HG03575 (cell line): ENCODE data around the gene BLOC1S2.
"Not testable (repeated sequence)": the region's sequence is repeated elsewhere in the genome, so short reads cannot be mapped to it uniquely, and the experiment has no call there.

ENCODE experiments used
- ATAC-seq: cut with Tn5 transposase; IDR thresholded peaks from one replicate; pipeline ENCODE4 v1.9.1; 2021; ENCODE audit not compliant: unreplicated experiment, insufficient number of reproducible peaks, low FRiP score; ENCODE audit errors: extremely low read depth

The BLOC1S2 gene

DNA sequence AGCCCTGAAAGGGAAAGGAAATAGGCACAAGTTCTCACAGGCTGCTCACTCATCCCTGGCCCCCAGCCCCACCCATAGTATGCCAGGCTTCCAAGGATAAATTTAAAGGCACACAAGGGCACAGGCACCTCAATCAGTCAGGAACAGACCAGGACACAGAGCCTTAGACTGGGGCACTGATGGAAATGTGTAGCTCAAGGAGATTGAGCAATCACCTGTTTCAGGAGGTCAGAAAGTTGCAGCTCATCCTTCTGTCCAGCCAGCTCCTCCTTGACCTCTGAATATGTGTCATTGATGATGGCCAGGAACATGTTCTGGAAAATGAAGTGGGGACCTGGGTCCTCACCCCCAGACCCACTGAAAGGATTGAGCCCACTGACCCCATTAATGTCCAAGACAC lies 6.6 kb upstream of the BLOC1S2 start:
- ATAC-seq = no peak

DNA sequence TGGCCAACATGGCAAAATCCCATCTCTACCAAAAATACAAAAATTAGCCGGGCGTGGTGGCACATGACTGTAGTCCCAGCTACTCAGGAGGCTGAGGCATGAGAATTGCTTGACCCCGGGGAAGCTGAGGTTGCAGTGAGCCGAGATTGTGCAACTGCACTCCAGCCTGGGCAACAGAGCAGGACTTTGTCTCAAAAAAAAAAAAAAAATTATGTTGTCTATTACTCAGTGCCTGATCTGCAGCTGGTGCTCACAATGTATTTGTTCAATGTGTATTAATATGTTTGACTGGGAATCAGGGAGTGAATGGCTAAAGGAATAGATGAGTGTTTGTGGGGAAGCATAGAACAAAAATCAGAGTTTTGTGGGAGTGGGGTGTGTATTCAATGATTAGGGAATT lies 5.8 kb upstream of the BLOC1S2 start:
- not testable (repeated sequence) for ATAC-seq

DNA sequence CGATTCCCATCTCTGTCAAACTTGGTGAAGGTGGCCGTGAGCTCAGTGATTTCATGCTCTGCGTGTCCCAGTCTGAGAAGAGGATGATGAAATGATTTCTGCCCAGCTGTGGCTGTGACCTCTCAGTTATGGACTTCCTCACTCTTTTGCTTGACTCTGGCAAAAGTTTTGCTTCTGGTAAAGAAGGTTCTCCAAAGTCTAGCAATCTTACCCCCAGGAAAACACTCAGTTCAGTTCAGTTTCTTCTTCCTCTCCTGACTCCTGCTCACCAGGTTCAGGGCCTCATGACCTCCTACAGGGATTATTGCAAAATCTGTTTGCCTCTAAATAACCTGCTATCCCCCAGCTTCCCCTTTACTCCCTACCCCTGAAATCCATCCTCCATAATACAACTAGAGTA lies 4.9 kb upstream of the BLOC1S2 start:
- no peak for ATAC-seq

DNA sequence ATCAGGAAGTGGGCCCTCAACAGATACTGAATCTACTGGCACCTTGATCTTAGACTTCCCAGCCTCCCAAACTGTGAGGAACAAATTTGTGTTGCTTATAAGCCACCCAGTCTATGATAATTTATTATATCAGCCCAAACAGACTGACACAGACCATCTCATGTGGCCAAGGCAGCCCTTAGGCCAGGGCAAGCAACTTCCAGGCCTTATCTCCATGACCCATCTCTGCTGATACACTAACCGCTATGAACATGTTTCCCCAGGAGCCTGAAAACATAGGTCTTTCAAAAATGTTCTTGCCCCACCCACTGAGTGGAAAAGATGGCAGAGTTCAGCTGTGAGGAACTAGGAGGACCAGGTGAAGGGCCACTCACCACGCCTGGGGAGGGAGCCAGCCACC lies 3.2 kb upstream of the BLOC1S2 start:
- no peak for ATAC-seq

DNA sequence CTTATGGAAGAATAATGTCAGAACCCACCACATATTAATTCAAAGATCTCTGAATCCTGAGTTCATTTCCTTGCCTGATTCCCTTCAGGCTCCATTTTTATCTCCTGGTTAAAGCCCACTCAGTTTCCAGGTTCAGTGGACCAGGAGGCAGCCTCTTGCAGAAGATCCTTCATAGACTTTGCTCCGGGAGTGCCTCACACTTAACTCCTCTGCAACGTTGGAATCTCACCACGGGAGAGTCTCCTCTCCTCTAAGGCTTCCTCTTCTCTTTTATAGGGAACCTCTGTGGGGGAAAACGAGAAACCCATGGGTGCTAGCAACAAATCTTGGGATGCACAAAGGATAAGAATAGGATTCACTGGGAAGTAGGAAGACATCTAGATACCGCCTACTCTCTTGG lies 1.7 kb upstream of the BLOC1S2 start:
- no peak for ATAC-seq

DNA sequence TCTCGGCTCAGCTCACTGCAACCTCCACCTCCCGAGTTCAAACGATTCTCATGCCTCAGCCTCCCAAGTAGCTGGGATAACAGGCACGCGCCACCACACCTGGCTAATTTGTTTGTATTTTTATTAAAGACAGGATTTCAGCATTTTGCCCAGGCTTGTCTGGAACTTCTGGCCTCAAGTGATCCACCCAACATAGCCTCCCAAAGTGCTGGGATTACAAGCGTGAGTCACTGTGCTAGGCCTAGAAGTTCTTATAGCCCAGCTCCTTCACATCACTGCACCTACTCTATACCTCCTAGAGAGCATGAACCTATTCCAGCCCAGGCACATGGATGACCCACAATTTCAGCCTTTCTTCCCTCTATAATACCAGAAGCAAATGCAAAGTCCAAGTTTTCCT lies 1.3 kb upstream of the BLOC1S2 start:
- no peak for ATAC-seq

DNA sequence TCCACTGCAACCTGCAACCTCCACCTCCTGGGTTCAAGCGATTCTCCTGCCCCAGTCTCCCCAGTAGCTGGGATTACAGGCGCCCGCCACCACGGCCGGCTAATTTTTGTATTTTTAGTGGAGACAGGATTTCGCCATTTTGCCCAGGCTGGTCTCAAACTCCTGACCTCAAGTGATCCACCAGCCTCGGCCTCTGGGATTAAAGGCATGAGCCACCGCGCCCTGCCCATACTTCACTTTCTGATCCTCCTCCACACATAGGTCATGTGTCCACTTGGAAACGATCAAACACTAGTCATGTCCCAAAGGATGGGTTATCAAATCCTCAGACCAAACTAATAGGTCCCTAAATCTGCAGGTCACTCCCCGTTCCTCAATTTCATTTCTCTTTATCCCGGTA lies 1.2 kb downstream of the BLOC1S2 start:
- not testable (repeated sequence) for ATAC-seq

DNA sequence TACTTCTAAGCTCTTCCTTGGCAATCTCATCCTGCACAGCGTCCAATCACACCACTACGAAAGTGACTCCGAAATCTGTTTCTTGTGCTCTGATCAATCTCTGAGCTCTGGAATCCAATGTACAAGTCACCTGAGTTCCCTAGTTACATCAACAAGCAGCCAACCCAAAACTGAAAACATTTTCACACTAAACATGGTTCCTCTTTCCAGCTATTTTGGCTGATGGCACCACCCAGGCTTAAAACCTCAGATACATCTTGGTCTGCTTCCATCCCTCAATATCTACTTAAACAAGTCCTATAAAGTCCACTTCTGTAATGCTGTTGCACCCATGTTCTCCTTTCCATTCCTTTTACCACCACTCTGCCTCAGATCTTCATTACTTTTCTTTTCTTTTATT lies 3.6 kb downstream of the BLOC1S2 start:
- no peak for ATAC-seq

DNA sequence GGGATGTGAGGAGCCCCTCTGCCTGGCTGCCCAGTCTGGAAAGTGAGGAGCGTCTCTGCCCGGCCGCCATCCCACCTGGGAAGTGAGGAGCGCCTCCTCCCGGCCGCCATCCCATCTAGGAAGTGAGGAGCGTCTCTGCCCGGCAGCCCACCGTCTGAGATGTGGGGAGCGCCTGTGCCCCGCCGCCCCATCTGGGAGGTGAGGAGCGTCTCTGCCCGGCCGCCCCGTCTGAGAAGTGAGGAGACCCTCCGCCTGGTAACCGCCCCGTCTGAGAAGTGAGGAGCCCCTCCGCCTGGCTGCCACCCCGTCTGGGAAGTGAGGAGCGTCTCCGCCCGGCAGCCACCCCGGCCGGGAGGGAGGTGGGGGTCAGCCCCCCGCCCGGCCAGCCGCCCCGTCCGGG lies 9.5 kb downstream of the BLOC1S2 start:
- not testable (repeated sequence) for ATAC-seq

DNA sequence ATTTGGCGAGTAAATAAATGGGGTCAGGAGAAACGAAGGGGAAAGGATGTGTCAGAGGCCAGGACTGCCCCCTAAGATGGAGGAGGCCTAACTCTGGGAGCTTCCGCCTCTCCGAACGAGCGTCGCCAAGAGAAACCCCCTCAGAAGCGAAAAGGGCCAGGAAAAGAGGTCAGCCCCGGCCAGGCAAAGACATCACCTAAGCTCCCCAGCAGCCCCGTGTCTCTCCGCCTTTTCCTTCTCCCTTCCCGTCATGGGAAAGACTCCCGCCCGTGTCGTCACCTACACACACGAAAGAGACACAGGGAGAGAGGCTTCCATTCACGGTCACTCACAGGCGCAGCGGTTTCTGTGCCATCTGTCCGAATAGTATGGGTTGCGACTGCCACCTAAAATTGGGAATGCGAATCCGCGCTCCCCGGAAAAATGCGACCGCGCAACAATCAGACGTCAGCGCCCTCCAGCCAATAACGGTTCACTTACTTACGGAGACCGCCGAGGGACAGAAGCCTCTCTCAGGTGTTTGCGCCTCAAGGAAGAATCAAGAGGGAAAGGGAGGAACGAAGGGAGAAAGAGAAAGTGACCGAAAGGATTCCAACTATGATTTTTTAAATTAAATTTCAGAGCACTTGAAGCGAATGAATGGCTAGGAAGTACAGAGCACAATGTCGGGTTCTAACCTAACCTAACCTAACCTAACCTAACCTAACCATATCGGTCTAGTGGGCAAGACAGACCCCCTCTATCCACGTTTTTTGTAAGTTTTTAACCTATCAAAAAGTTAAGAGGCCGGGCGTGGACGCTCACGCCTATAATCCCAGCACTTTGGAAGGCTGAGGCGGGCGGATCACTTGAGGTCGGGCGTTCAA lies 19.0 kb downstream of the BLOC1S2 start, which contains the start of gene CWF19L1:
Gene CWF19L1, minus strand, starts transcription at position 400 of the 866 bp plus-strand sequence. Its CDS starts 45 bp downstream, at position 355.
- ATAC-seq = no peak

DNA sequence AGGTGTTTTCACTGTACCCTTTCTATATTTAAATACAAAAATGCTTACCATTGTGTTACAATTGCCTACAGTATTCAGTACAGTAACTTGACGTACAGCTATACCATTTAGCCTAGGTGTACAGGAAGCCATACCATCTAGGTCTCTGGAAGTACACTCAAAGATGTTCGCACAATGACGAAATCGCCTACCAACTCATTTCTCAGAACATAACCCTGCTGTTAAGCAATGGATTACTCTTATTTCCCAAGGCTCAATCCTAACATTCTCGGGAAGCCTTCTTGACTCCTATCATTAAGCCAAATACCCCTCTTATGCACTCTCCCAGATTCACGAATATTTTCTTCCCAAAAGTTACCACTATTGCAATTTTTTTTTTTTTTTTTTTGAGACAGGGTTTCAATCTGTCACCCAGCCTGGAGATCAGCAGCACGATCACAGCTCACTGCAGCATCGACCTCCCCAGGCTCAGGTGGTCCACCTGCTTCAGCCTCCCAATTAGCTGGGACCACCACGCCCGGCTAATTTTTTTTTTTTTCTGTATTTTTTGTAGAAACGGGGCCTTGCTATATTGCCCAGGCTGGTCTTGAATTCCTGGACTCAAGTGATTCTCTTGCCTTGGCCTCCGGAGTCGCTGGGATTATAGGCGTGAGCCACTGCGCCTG lies 20.5 kb downstream of the BLOC1S2 start:
- ATAC-seq = no peak

DNA sequence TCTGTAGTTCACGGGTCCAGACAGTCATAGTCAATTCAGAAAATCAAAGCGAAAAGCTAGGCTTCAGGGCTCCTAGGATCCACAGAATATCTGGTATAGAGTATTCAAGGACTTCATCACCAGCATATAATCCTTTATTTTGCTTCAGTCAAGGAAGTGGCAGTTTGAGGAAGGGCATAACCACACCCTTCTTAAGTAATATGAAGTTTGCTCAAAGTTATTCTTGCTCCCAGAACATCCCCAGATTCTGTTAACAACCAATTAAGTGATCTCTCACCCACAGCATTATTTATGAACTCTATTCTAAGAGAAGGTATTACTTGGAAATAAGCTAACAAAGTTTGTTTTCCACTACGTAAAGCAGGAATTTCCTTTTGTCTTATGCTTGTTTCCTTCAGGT lies 32.3 kb downstream of the BLOC1S2 start:
- no peak for ATAC-seq

DNA sequence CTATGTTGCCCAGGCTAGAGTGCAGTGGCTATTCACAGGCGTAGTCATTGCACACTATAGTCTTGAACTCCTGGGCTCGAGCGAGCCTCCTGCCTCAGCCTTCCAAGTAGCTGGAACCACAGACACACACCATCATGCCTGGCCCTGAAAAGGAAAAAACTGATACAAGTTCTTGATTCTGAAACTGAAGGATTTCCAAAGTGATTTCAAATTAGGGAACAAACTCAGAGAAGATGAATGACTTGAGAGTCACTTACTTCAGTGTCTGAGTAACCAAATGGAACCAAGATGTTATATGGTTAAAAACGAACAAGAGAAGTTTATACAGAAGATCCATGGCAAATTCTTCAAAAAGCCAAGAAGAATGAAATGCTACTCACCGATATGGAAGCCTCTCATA lies 33.4 kb downstream of the BLOC1S2 start:
- ATAC-seq = no peak

DNA sequence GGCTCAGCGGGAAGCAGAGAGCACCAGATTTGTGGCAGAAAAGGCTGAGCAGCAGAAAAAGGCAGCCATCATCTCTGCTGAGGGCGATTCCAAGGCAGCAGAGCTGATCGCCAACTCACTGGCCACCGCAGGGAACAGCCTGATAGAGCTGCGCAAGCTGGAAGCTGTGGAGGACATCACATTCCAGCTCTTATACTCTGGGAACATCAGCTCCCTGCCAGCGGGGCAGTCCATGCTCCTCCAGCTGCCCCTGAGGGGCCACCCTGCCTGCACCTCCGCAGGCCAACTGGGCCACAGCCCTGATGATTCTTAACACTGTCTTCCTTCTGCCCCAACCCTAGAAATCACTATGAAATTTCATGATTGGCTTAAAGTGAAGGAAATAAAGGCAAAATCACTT lies 37.7 kb downstream of the BLOC1S2 start:
- no peak for ATAC-seq

DNA sequence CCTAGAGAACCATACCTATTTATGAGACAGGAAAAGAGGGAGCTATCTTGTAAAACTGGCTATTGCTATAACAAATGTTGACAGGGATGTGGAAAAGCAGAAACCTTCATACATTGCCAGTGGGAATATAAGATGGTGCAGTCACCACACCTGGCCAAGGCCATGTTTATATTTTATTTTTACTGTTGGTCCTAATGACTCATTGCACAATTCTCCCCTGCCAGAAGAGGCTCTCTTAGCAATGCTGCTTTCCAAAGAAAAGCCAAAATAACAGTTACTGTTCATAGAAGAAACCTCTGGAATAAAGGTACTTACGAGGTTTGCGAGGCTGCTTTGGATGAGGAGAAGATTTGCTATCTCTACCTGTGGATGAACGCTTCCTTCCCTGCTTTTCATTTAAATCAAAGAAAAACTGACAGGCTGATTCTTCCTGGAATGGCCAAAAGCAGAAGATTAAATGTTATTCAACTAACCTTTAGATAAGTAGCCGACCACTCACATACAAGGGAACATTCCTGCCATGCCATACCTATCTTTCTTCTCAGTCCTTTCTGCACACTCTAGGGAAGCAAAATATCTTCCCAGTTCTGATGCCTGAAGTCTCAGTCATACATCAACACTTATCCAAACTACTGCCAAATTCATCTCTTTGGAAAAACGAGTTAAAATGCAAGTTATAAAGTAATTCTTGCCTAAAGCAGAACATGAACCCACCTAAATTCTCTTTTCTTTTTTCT lies 40.8 kb downstream of the BLOC1S2 start:
- ATAC-seq = no peak

DNA sequence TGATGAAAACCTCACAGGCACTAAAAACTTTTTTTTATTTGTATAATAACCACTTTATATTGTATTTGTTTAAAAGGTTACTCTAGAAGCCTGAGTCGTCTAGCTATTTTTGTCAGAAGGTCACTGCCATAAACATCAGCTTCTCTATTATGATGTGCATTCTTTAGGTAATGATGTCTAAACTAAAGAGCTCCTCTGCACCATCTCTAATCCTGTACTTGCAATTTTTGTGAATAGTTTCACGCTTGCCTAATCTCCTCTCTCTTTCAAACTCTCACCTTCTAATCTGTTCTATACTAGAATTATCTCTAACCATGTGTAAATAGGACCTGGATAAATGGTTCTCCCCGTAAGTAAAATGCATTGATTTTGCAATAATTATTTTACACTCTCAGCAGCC lies 46.6 kb downstream of the BLOC1S2 start:
- ATAC-seq = no peak

DNA sequence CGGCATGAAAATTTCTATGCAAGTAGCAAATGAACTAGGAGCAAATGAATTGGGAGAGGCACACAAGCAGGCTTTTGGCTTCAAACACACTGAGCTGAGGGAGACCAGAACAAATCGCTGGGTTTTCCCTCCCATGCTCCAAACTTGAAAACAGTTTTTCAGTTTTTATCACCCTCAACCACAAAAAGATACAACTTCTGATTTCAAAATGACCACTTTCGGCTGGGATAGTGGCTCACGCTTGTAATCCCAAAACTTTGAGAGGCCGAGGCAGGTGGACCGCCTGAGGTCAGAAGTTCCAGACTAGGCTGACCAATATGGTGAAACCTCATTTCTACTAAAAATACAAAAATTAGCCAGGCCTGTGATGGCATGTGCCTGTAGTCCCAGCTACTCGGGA lies 48.1 kb downstream of the BLOC1S2 start:
- ATAC-seq = no peak

DNA sequence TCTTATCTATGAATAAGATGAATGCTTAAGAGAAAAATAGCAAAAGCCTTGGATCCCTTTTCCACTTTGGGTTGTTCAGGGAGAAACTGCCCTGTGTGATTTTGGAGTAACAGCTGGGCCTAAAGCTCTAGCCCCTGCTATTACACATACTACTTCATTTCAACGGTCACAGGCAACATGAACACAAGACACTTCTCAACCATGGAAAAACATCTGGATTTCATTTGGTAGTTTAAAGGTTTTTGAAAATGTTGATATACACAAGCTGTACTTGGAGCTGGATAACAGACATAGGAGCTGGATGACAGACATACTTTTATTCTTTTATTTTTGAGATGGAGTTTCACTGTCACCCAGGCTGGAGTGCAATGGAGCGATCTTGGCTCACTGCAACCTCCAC lies 54.4 kb downstream of the BLOC1S2 start:
- ATAC-seq = no peak

DNA sequence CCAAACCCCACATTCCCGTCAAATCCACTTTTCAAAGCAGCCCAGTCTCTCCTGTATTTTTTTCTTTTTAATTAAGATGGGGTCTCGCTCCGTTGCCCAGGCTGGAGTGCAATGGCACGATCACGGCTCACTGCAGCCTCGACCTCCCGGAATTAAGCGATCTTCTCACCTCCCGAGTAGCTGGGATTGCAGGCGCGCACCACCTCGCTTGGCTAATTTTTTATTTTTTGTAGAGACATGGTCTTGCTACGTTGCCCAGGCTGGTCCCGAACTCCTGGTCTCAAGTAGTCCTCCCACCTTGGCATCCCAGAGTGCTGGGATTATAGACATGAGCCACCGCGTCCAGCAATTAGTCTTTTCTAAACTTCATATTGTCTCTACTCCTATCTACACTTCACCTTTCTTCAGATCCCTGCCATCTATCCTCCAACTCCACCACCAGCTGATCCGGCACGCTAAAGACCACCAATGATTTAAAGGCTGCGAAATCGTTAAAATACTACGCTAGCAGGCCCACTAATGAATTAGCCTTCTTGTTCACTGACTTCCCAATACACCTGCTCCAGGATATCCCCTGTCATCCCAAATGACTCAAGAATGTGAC lies 56.6 kb downstream of the BLOC1S2 start:
- no peak for ATAC-seq
